Adrenal gland (tissue), 12 donors: ENCODE data around the gene CHST3. TPM values are rescaled to one million over a fixed set of nuclear protein-coding genes. Genes with fewer than 3 reads are reported as not detected.
A peak's percentile ranks its signal among the peaks of the same experiment; 100 is the strongest.

Experiments used
- DNase-seq, 7 donors: peaks; one replicate each; pipeline ENCODE4 v3.0.0-alpha.2; 2019 to 2020
- H3K27ac ChIP-seq, 5 donors: fragments of 200-600 bp; sonication (generic) in 4 of 5; 1 replicate in 3 of 5; 2 replicates in 2 of 5; pipeline versions ENCODE4 v1.5.1 to v1.8.0; 2016 to 2020; ENCODE audit warnings: mild to moderate bottlenecking in 1 of 5
- H3K27me3 ChIP-seq: fragments of 200-600 bp; 2 replicates; pipeline ENCODE4 v1.8.0; 2021
- H3K36me3 ChIP-seq, 2 donors: fragments of 200-600 bp; replicated peaks in 1 of 2; 1 replicate in 1 of 2; 2 replicates in 1 of 2; pipeline versions ENCODE4 v1.5.1 to v1.8.0; 2018 to 2022
- H3K4me1 ChIP-seq, 2 donors: fragments of 200-600 bp; replicated peaks in 1 of 2; 1 replicate in 1 of 2; 2 replicates in 1 of 2; pipeline versions ENCODE4 v1.5.1 to v1.8.0; 2018 to 2021
- H3K4me3 ChIP-seq, 4 donors: fragments of 200-600 bp; sonication (generic) in 3 of 4; one replicate each; pipeline ENCODE4 v1.5.1; 2016 to 2018
- H3K9me3 ChIP-seq, 3 donors: fragments of 200-600 bp; sonication (generic) in 1 of 3; replicated peaks in 1 of 3; 1 replicate in 2 of 3; 2 replicates in 1 of 3; pipeline versions ENCODE4 v1.5.1 to v1.8.0; 2016 to 2021
- CTCF ChIP-seq, 6 experiments: fragments of 450-650 bp in 4 of 6; fragments of 200-600 bp in 2 of 6; sonication (generic) in 1 of 6; IDR thresholded peaks; 1 replicate in 5 of 6; 2 replicates in 1 of 6; pipeline versions ENCODE4 v1.5.1 to v1.8.0; 2016 to 2021; ENCODE audit warnings: antibody characterized with exemption in 6 of 6, mild to moderate bottlenecking in 2 of 6, moderate library complexity in 1 of 6
- POLR2A ChIP-seq, 2 donors: fragments of 450-650 bp; IDR thresholded peaks; one replicate each; pipeline ENCODE4 v1.6.1; 2017; ENCODE audit warnings: antibody characterized with exemption in 2 of 2, mild to moderate bottlenecking in 2 of 2, moderate library complexity in 1 of 2
- WGBS, 4 donors: extraction: QIAGEN DNeasy Blood & Tissue Kit in 2 of 4; methylation state at CpG; one replicate each; pipeline versions ENCODE4 v1.1.5 to v1.1.7; 2013 to 2017; 5-methylcytosine and 5-hydroxymethylcytosine counted together
- intact Hi-C, 2 donors: fragments of 100-400 bp; cut with DNase I; formaldehyde crosslinking; loops; one replicate each; pipeline versions ENCODE4 v1.14.1 to v1.15.0; 2022 to 2023
- polyA plus RNA-seq, 3 donors: library from polyadenylated mRNA; stranded (reverse); fragments of 200-250 nt in 2 of 3; fragments of 350-450 nt in 1 of 3; fragmentation: Illumina TruSeq in 1 of 3; extraction: RNeasy Lipid Tissue Mini Kit (QIAGEN cat#74804) in 1 of 3; gene quantifications; one replicate each; pipeline ENCODE4 v1.2.3, GENCODE V29; 2013 to 2014
- total RNA-seq, 9 donors: library from RNA; depleted of rRNA in 4 of 9; stranded (reverse); fragments of >200 nt in 4 of 9; fragments of 120-200 nt in 1 of 9; fragmentation: NEBNext Ultra II Directional in 1 of 9; extraction: Animal tissue kit (Norgen Biotek cat#: 25700) in 1 of 9; gene quantifications; one replicate each; pipeline versions ENCODE4 v1.1.0 to v1.2.4, GENCODE V29; 2013 to 2023
- donor health status: healthy with polysubstance abuse.
- donor health status: Bipolar disorder and iron deficiency.
- donor health status: DM: yes; HTN: yes; CAD: no.
- donor health status: DM: no; HTN: no; CAD: no.
- donor health status: DM: no; HTN: no; CAD: no.
- donor health status: DM: yes; HTN: yes; CAD: no.

The CHST3 gene
- total and polyA plus RNA-seq, 12 donors: 3.9 to 49.7 (median 32.6) TPM

- WGBS, 4 donors: 78 to 88% (median 85%) methylated on average over 10 of the region's 10 CpGs
- H3K9me3 ChIP-seq: no peaks in the 10 kb centered on the region
- no peak for TF ChIP-seq CTCF (IDR thresholded peaks at IDR 0.05)
- TF ChIP-seq POLR2A (IDR thresholded peaks at IDR 0.05): no peak
- peak overlapping the region in 2 of 5 donors; percentile 76 to 91 for H3K27ac ChIP-seq
- intact Hi-C loops: no loop called here
- no peaks in the 10 kb centered on the region for H3K36me3 ChIP-seq
- H3K4me3 ChIP-seq: no peak overlapping the region
- peaks cover 44 to 80% of the 10 kb centered on the region in 2 donors for H3K4me1 ChIP-seq
- H3K27me3 ChIP-seq: no peaks in the 10 kb centered on the region
- DNase-seq: no peak
These were observed 50.7 kb downstream of the CHST3 start for GRCh38 chr10:72014785-72015480.

- no peak overlapping the region for H3K4me3 ChIP-seq
- H3K27me3 ChIP-seq: no peaks in the 10 kb centered on the region
- DNase-seq: no peak
- TF ChIP-seq POLR2A (IDR thresholded peaks at IDR 0.05) (no peak), CTCF (IDR thresholded peaks at IDR 0.05) (no peak)
- no peaks in the 10 kb centered on the region for H3K36me3 ChIP-seq
- intact Hi-C loops: no loop called here
- H3K4me1 ChIP-seq: peaks cover 40 to 74% of the 10 kb centered on the region in 2 donors
- H3K9me3 ChIP-seq: no peaks in the 10 kb centered on the region
- WGBS, 4 donors: 78 to 89% (median 82%) methylated on average over 7 to 8 of the region's 8 CpGs
- peak overlapping the region in 2 of 5 donors; percentile 9 to 91 for H3K27ac ChIP-seq
These were observed 51.6 kb downstream of the CHST3 start for GRCh38 chr10:72015841-72016240.

GRCh38 chr10:72016608-72017300 lies 52.6 kb downstream of the CHST3 start:
- intact Hi-C loops: no loop called here
- WGBS, 4 donors: 58 to 72% (median 67%) methylated on average over 10 to 13 of the region's 13 CpGs

More at GRCh38 chr10:72016608-72017300, 52.6 kb downstream of the CHST3 start:
- H3K27ac ChIP-seq: peak overlapping the region in 3 of 5 donors; percentile 61 to 63 (median 61)
- no peaks in the 10 kb centered on the region for H3K36me3 ChIP-seq
- peak in 6 of 7 donors; percentile 53 to 66 (median 60) for DNase-seq
- no peaks in the 10 kb centered on the region for H3K27me3 ChIP-seq
- peaks cover 46 to 75% of the 10 kb centered on the region in 2 donors for H3K4me1 ChIP-seq
- no peak overlapping the region for H3K4me3 ChIP-seq
- H3K9me3 ChIP-seq: no peaks in the 10 kb centered on the region
- no peak for TF ChIP-seq POLR2A (IDR thresholded peaks at IDR 0.05)
- no peak for TF ChIP-seq CTCF (IDR thresholded peaks at IDR 0.05)
